Esophagus (tissue), 2 donors: ENCODE measurements around the gene CCDC182. TPM values are rescaled to one million over a fixed set of nuclear protein-coding genes. Genes with fewer than 3 reads are reported as not detected.

Source experiments
- H3K27ac ChIP-seq, 2 donors: one replicate each; pipeline ENCODE4 v1.5.1; 2013; ENCODE audit warnings: low read depth in 2 of 2, mild to moderate bottlenecking in 2 of 2, inconsistent platforms in 1 of 2, low read length in 1 of 2, moderate library complexity in 1 of 2
- H3K27me3 ChIP-seq, 2 donors: one replicate each; pipeline ENCODE4 v1.6.1; 2013; ENCODE audit warnings: low read length in 2 of 2, control low read depth in 1 of 2, mild to moderate bottlenecking in 1 of 2; ENCODE audit not compliant: insufficient read depth in 2 of 2, control insufficient read depth in 1 of 2
- H3K36me3 ChIP-seq, 2 donors: one replicate each; pipeline ENCODE4 v1.6.1; 2013; ENCODE audit warnings: low read length in 1 of 2; ENCODE audit not compliant: control insufficient read depth in 2 of 2, insufficient read depth in 2 of 2
- H3K4me1 ChIP-seq, 2 donors: one replicate each; pipeline ENCODE4 v1.6.1; 2013; ENCODE audit warnings: low read length in 1 of 2; ENCODE audit not compliant: control insufficient read depth in 2 of 2, insufficient read depth in 2 of 2
- H3K4me3 ChIP-seq, 2 donors: one replicate each; pipeline ENCODE4 v1.5.1; 2013; ENCODE audit warnings: low read length in 2 of 2, mild to moderate bottlenecking in 2 of 2, low read depth in 1 of 2, moderate library complexity in 1 of 2
- H3K9me3 ChIP-seq, 2 donors: one replicate each; pipeline ENCODE4 v1.6.1; 2013; ENCODE audit warnings: mild to moderate bottlenecking in 2 of 2, low read depth in 1 of 2, low read length in 1 of 2, moderate library complexity in 1 of 2; ENCODE audit not compliant: control insufficient read depth in 2 of 2, insufficient read depth in 1 of 2
- WGBS, 2 donors: extraction: QIAGEN DNeasy Blood & Tissue Kit; methylation state at CpG; one replicate each; pipeline ENCODE4 v1.1.7; 2013; 5-methylcytosine and 5-hydroxymethylcytosine counted together
- polyA plus RNA-seq, 2 donors: library from polyadenylated mRNA; stranded (reverse); fragments of 200-250 nt; gene quantifications; one replicate each; pipeline ENCODE4 v1.2.3, GENCODE V29; 2013
- donor health status: healthy with polysubstance abuse.
- donor health status: Bipolar disorder and iron deficiency.

Gene CCDC182
- polyA plus RNA-seq: not detected

GRCh38 chr17:57745242-57745641 is at the start of gene CCDC182:
Gene CCDC182, minus strand, starts transcription at chr17:57745299. Its CDS starts 27 bp downstream, at chr17:57745272.
- no peaks in the 10 kb centered on the region for H3K4me1 ChIP-seq
- WGBS, 2 donors: 62 to 66% methylated on average over 4 of the region's 4 CpGs
- no peaks in the 10 kb centered on the region for H3K36me3 ChIP-seq
- H3K4me3 ChIP-seq: no peak within 1 kb of the TSS
- H3K9me3 ChIP-seq: no peaks in the 10 kb centered on the region
- no peaks in the 10 kb centered on the region for H3K27me3 ChIP-seq
- H3K27ac ChIP-seq: no peak within 1 kb of the TSS

GRCh38 chr17:57794841-57795240 is 49.7 kb upstream of the CCDC182 start:
- no peaks in the 10 kb centered on the region for H3K4me1 ChIP-seq
- H3K36me3 ChIP-seq: no peaks in the 10 kb centered on the region
- H3K4me3 ChIP-seq: no peak overlapping the region
- no peaks in the 10 kb centered on the region for H3K27me3 ChIP-seq
- 61 to 65% methylated on average over 2 of the region's 2 CpGs for WGBS, 2 donors
- H3K9me3 ChIP-seq: no peaks in the 10 kb centered on the region
- no peak overlapping the region for H3K27ac ChIP-seq

GRCh38 chr17:57788725-57789124 is 43.6 kb upstream of the CCDC182 start:
- Histone ChIP-seq H3K4me1 (no peaks in the 10 kb centered on the region), H3K9me3 (no peaks in the 10 kb centered on the region), H3K36me3 (no peaks in the 10 kb centered on the region), H3K27ac (no peak overlapping the region), H3K27me3 (no peaks in the 10 kb centered on the region), H3K4me3 (no peak overlapping the region)
- 68 to 73% methylated on average over 4 of the region's 4 CpGs for WGBS, 2 donors

- H3K4me3 ChIP-seq: no peak overlapping the region
- no peaks in the 10 kb centered on the region for H3K36me3 ChIP-seq
- H3K4me1 ChIP-seq: peaks cover 3 to 4% of the 10 kb centered on the region in 2 donors
- H3K9me3 ChIP-seq: no peaks in the 10 kb centered on the region
- no peak overlapping the region for H3K27ac ChIP-seq
- WGBS, 2 donors: 68 to 74% methylated on average over 7 of the region's 7 CpGs
- no peaks in the 10 kb centered on the region for H3K27me3 ChIP-seq
Measured at GRCh38 chr17:57785022-57785421, 39.9 kb upstream of the CCDC182 start.

- peaks cover 3 to 4% of the 10 kb centered on the region in 2 donors for H3K4me1 ChIP-seq
- 65 to 70% methylated on average over 15 of the region's 15 CpGs for WGBS, 2 donors
- H3K27me3 ChIP-seq: no peaks in the 10 kb centered on the region
- H3K36me3 ChIP-seq: no peaks in the 10 kb centered on the region
- H3K9me3 ChIP-seq: no peaks in the 10 kb centered on the region
- H3K27ac ChIP-seq: no peak overlapping the region
- no peak overlapping the region for H3K4me3 ChIP-seq
Measured at GRCh38 chr17:57784226-57784895, 39.3 kb upstream of the CCDC182 start.

- 10% methylated on average over 25 of the region's 25 CpGs for WGBS, 2 donors
- no peaks in the 10 kb centered on the region for H3K9me3 ChIP-seq
- no peak overlapping the region for H3K27ac ChIP-seq
- no peaks in the 10 kb centered on the region for H3K36me3 ChIP-seq
- peaks cover 3 to 4% of the 10 kb centered on the region in 2 donors for H3K4me1 ChIP-seq
- H3K4me3 ChIP-seq: no peak overlapping the region
- no peaks in the 10 kb centered on the region for H3K27me3 ChIP-seq
Measured at GRCh38 chr17:57783338-57783742, 38.2 kb upstream of the CCDC182 start.

- Histone ChIP-seq H3K4me1 (peaks cover 3 to 4% of the 10 kb centered on the region in 2 donors), H3K27ac (no peak overlapping the region), H3K36me3 (no peaks in the 10 kb centered on the region), H3K4me3 (no peak overlapping the region), H3K9me3 (no peaks in the 10 kb centered on the region), H3K27me3 (no peaks in the 10 kb centered on the region)
- WGBS, 2 donors: 48 to 51% methylated on average over 20 of the region's 20 CpGs
Measured at GRCh38 chr17:57782647-57783337, 37.7 kb upstream of the CCDC182 start.

- Histone ChIP-seq H3K27me3 (no peaks in the 10 kb centered on the region), H3K27ac (no peak overlapping the region), H3K9me3 (no peaks in the 10 kb centered on the region), H3K4me1 (peaks cover 3 to 4% of the 10 kb centered on the region in 2 donors), H3K36me3 (no peaks in the 10 kb centered on the region), H3K4me3 (no peak overlapping the region)
- 28 to 49% methylated on average over 6 of the region's 6 CpGs for WGBS, 2 donors
Measured at GRCh38 chr17:57782062-57782490, 37.0 kb upstream of the CCDC182 start.

GRCh38 chr17:57781386-57782061 is 36.4 kb upstream of the CCDC182 start:
- no peaks in the 10 kb centered on the region for H3K36me3 ChIP-seq
- no peaks in the 10 kb centered on the region for H3K27me3 ChIP-seq
- WGBS, 2 donors: 64 to 70% methylated on average over 11 of the region's 11 CpGs
- no peak overlapping the region for H3K27ac ChIP-seq
- no peak overlapping the region for H3K4me3 ChIP-seq
- H3K4me1 ChIP-seq: peaks cover 3 to 4% of the 10 kb centered on the region in 2 donors
- H3K9me3 ChIP-seq: no peaks in the 10 kb centered on the region
